Measurements from ENCODE around the gene IRAK4.
A peak's percentile ranks its signal among the peaks of the same experiment; 100 is the strongest.
"Not testable (repeated sequence)": the region's sequence is repeated elsewhere in the genome, so short reads cannot be mapped to it uniquely, and the experiment has no call there.

The IRAK4 gene

DNA sequence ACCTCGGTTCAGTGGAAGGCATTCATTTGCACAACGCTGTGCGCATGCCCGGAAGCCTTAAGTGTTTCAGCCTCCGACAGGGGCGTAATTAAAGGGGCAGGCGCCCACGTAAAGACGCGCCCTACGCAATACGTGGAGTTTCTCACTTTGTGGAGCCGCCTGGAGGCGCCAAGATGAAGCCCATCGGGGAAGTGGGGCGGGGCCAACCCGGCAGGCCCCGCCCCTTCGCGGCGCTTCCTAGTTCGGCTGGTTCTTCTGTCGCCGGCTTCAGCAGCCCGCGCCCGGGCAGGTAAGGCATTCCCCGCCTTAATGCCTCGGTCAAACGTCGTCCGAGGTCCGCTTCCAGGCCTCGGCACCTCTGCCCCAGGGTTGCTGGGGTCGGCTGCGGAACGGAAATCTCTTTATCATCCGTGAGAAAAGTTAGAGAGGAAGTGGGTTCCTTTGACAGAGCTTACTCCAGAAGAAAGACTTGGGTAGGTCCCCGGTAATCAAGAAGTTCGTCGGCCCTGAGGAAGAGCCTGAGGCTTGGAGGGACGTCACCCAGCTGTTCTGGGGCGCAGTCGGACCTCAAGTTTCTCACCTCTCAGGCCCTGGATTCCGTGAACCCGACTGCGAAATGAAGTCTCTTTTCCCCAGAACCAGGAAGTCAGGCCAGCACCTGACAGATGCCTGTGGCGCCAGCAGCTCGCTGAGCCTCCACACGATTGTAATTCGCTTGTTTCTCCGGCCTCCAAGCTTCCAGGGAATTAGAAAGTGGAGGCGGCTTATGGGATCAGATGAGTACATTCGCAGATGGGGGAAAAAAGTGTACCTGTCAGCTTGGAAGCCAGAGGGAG is at the start of gene IRAK4, which contains the start of gene PUS7L:
Gene IRAK4 (plus strand): TSS at position 224 of the 836 bp plus-strand sequence. CDS start 9,161 bp downstream, outside the sequence.
Gene PUS7L (minus strand): TSS at position 63 of the 836 bp plus-strand sequence. CDS start 3,545 bp downstream, outside the sequence.
- DNase-seq = peak; percentile 96

DNA sequence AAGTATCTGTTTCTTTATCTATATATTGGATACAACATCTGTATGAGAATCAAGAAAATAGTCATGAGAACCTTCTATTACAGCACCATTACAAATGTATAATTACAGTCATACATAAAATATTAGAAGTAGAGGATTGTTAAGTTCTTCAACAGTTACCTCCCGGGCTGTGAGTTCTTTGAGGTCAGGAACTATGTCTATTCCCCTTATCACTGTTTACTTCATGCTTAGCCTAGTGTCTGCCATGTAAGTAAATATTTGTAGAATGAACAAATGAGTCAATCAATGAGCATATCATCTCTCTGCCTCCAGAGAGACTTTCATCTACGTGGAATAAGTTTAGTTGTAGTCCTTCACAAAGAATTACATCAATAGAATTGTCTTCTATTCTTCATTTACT is 47.4 kb upstream of the IRAK4 start:
- DNase-seq = no peak

DNA sequence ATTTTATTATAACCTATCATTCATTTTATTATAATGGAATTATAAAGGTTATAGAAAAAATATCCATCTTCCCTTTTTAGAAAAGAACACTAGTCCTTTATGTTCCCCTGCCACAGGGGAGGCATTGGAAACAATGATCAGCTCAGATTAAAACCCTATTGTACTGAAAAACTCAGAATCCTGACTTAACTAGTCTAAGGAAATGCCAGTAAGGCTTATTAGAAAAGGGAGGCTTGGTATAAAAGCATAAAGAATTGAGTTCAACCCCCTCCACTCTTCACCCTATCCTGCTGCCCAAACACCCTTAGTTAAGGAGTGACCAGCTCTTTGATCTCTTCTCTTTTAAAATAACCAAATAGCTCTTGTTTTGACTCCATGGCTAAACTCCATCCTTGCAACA is 36.1 kb upstream of the IRAK4 start:
- no peak for DNase-seq

DNA sequence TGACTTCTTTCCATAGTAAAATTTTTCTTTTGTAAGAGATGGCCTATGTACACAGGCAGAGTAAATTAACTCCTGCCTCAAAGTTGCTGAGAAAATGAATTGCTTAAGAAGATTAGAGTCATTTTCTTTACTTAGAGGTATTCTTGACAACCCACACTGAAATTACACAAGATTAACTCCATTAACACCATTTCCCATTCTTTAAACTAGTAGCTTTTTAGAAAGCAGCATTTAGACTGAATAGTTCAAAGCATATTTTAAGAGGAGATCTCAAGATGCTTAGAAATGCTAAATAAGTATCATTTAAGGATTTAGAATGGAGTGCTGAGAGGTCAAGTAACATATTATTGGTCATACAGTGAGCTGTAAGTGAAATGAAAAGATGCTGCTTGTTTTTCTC is 35.6 kb upstream of the IRAK4 start:
- DNase-seq = no peak

DNA sequence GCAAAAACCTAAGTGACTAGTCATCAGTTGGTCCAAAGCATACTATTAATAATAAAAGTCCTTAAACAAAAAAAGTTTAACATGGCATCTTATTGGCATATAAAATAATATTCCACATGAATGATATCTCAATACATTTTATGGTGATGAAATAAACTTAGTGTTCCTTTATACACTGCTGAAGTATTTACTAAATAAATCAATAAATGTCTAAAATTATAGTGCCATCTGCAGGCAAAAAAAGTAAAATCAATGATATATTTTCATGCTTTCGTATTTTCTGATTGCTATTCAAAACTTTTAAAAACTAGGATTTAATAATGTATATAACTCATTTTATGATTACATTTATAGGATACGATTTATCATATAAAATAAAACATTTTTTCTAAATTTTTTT is 30.6 kb upstream of the IRAK4 start:
- no peak for DNase-seq

DNA sequence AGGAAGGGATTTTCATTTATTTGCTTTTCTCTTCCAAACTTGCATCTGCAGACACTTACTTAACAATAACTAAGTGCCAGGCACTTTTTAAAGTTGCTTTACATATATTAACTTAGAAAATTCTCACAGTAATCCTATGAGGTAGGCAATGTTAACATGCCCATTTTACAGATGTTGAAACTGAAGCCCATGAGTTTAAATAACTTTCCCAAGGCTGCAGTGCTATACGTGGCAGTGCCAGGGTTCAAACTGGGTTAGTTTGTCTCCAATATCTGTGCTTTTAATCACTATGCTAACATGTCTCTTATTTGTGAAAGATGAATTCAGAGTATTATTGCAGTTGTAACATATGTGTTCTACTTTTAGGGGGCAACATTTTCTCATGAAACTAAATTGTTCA is 30.1 kb upstream of the IRAK4 start:
- no peak for DNase-seq

DNA sequence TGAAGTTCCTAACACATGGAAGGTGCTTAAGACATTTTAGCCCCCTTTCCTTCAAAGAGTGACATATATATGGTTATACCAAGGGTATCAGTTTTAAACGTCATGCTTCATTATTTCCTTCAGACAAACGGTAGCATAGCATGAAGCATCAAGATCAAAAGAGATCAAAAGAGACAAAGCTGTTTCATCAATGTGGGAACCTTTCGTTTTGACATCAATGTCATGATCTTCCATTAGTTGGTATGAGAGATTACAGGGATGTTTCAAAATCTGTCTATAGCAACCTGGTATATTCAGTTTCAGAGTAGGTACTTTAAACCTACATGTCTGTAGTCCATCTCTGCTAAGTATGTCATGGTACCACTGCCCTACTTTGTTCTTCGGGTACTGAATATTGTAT is 28.5 kb upstream of the IRAK4 start:
- no peak for DNase-seq

DNA sequence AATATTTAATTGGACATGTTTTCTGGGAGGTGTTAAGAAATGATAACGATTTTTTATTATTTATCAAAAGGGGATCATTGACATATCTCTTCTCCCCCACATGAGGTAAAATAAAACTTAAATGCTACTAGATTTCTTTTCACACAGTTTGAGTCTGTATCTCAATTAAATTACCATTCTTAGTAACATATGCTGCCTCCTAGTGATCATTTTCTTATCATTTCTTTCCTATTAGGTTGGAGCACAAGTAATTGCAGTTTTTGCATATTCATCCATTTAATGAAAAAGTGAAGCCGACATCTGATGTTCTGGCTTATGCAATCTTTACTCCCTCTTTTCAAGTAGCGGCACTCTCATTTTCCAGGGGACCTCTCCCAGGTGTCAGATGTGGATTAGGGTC is 25.1 kb upstream of the IRAK4 start:
- DNase-seq = no peak

DNA sequence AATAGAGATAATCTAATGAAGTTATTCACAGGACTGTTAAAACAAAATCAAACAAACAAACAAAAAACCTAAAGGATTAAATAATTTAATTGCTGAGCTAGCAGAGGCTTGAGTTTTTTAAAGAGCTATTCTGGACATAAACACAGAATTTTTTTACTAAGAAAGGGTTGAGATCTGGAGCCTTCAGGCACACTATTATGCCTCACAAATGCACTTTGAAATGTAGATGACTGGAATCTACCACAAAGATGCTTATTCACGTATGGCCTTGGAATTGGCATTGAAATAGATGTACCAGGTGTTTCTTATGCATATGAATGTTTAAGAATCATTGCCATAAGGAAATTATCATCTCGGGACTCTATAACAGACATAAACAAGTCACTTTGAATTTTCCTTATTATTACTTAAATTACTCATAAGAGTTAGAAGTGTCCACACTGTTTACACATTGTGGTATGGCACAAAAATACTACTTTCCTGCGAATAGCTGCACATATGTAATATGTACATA is 21.8 kb upstream of the IRAK4 start:
- DNase-seq = no peak

DNA sequence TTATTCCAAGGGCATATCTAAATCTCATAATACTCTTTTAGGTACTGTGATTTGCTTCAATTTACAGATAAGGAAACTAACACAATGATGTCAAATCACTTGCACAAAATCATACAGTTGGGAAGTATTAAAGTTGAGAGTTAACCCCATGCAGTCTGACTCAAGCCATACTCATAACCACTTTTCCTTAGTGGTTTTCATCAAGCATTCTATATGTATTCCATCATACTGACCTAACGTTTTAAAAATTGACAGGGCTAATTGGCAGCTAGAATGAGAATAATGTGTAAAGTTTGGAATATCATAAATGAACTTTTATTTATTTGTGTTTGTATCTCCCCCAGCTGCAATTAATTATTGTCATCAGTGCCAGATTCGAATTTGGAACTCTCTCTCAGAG is 21.1 kb upstream of the IRAK4 start:
- no peak for DNase-seq

DNA sequence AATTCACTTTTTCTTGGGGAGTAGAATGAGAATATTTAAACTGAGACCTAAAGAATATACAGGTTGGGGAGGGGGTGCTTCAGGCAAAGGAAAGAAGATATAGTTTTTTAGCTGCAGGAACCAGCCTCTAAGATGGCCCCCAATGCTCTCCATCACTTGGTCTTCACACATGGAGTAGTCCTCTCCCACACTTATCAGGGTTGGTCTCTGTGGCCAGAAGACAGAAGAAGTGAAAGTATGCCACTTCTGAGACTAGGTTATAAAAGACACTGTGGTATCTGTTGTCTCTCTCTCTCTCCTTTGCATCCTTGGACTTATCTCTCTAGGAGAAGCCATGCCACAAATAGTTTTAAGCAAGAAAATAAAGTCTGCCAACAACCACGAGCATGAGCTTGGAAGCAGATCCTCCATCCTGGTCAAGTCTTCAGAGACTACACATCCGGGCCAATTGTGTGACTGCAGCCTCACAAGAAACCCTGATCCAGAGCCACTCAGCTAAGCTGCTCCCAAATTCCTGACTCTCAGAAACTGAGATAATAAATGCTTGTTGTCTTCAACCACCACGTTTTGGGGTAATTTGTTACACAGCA is 18.1 kb upstream of the IRAK4 start:
- DNase-seq = no peak

DNA sequence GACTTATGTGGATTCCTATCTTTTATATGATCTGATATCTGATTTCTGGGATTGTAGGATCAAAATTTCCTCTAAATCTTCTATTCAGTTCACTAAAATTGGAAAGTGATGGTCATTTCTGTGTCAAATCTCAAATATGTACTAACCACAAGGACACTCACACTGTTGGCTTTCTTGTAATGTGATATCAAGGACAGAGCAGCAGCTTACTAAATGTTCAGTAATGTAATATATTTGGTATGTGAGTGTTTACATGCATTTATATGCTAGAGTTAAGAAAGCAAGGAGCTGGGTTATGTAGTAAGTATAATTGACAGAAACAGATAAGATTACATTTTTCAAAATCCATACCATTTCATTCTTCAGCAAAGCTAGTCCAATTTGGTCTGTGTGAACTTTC is 16.6 kb upstream of the IRAK4 start:
- no peak for DNase-seq

DNA sequence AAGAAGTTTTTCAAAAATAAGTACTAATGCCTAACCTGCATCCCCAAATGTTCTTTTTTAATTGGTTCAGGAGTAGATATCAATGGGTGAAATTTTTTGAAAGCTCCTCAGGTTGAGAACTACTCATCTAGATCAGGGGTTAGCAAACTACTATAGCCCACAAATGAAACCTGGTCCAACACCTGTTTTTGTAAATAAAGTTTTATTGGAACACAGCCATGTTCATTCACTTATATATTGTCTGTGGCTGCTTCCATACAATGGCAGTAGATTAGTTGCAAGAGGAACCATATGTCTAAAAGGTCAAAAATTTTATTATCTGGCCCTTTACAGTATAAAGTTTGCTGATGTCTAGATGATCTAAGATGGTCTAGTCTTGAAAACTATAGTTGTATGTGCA is 13.9 kb upstream of the IRAK4 start:
- DNase-seq = no peak

DNA sequence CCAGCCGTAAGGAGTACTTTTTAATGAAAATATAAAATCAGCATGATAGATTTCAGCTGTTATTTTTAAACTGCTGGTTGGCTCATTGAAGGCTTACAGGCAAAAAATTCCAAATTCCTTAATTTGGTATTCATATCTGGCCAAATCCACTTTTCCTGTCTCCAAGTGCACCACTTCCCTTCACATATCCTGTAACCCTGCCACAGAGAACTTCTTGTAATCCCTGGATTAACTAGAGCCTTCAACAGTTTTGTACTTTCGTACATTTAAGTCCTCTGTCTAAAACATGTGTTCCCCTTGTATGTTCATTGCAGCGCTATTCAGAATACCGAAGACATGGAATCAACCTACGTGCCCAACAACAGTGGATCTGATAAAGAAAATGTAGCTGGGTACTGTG is 9.7 kb upstream of the IRAK4 start:
- no peak for DNase-seq

DNA sequence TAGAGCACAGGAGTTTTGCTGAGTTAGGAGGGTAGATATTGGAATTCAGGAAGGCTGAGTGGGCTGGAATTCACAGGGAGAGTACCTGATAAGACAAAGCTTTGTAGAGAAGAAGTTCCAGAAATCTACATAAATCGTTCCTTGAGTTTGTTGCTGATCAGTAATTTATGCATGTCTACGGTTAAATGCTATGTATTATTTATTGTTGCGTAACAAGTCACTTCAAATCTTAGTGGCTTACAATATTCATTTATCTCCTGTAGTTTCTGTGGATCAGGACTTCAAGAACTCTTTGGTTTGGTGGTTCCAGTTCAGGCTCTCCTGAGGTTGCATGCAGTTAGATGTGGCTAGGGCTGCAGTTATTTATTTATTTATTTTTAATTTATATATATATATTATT is 7.9 kb upstream of the IRAK4 start:
- DNase-seq = no peak

DNA sequence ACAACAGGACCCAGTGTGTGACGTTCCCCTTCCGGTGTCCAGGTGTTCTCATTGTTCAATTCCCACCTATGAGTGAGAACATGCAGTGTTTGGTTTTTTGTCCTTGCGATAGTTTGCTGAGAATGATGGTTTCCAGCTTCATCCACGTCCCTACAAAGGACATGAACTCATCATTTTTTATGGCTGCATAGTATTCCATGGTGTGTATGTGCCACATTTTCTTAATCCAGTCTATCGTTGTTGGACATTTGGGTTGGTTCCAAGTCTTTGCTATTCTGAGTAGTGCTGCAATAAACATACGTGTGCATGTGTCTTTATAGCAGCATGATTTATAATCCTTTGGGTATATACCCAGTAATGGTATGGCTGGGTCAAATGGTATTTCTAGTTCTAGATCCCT is 7.4 kb upstream of the IRAK4 start:
- DNase-seq = not testable (repeated sequence)

DNA sequence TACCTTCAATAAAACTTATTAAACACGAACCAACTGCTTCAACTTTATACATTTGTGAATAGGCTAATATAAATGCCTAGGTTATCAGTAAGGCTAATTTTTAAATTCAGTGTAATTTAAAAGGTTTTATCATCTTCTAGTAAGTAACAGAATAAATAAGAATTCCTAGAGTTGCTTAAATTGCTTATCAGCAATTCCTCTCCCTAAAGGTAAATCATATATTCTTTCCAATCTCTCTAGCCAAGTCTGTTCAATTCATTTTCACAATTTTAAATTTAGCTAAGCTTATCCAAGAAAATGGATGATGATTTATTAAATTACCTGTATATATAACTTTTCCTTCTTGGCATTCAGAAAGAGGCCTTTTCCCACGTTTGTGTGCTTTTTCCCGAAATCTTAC is 4.7 kb upstream of the IRAK4 start:
- DNase-seq = no peak

DNA sequence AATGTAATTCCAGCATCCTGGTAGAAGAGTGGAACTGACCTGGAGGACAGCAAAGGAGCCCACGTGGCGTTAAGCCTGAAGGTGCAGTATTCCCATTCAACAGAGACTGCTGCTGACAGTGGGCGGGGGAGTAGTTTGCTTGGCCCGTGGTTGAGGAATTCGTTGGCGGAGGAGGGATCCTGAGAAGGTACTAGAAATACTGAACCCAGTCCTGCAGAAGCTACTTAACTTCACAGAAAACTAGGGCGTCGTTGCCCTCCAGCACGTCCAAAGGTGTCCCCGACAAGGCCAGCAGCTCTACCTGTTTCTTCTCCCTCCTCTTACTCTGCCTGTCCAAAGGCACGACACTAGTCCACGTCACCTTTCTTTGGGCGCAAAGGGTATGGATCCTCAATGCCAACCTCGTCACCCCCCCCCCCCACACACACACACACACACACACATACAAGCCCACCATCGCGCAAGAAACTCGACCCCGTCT is 464 bp upstream of the IRAK4 start:
- no peak for DNase-seq

DNA sequence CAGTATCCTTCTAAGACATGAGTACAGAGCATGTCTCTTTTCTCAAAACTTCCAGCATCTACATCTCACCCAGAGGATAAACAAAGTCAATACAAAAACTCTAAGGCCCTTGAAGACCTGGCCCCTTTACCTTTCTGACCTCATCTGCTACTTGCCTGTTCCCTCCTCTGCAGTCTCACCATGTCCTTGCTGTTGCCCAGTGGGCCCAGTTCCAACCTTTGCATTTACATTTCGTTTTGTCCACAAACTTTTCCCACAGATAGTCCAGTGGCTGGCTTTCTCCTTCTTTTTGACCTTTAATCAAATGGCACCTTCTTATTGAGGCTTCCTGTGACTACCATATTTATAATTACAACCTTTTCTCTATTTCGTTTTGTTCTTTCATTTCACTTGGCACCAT is 1.6 kb downstream of the IRAK4 start:
- DNase-seq = no peak

DNA sequence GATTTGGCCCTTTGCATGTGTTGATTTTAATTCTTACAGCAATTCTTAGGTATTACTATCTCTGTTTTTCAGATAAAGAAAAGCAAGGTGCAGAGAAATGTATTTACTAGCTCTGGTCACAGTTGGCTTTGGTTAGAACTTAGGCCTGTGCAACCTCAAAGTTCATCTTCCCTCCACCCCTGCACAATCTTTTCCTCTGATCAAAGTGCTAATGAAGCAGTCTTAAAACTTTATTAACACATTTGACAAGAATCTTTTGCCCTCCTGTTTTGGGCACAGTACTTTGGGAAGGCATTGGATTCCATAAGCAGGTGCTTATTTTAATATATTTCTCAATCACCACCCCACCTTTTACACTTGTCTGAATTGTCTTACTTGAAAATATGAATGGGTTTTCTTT is 2.7 kb downstream of the IRAK4 start:
- DNase-seq = no peak

DNA sequence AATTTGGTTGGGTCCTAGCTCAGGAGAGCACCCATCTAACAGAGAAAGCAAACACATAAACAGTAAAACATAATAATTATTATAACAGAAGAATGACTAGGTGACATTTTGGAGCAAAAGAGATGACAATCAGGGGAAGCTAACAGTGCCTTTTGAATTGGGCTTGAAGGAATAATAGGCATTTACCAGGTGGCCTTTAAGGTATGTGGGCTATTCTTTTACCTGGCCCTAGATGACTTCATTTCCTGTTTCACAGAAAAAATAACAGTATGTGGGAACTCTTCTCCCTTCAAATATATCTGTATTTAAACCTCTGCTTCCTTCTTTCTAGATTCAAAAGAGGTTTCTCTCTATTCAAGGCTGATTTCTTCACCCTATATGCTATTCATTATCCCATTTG is 3.8 kb downstream of the IRAK4 start:
- no peak for DNase-seq

DNA sequence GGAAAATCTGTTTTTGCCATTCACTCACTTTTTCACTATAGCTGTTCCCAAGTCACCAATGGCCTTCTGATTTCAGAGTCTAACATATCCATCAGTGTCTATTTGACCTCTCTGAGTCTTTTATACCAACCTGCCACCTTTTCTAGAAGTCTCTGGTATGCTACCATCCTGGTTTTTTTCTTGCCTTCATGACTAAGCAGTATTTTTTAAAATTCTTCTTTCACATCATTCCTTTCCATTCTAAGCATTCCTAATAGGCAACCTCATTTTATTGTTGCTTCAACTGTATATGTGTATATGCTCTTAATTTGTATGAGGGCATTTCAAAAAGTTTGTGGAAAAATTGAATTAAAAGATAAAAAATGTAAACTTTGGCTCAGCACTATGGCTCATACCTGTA is 5.0 kb downstream of the IRAK4 start:
- no peak for DNase-seq

DNA sequence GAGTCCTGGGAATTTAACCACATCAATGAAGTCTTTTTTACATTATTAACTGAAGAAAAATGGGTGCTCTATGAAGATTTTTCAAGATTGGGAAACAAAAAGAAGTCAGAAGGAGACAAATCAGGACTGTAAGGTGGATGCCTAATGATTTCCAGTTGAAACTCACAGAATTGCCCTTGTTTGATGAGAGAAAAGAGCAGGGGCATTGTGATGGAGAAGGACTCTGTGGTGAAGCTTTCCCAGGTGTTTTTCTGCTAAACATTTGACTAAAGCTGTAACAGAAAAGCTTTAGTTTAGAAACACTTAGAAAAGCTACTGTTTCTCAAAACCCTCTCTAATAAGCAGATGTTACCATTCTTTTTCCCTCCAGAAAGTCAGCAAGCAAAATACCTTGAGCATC is 5.8 kb downstream of the IRAK4 start:
- no peak for DNase-seq

DNA sequence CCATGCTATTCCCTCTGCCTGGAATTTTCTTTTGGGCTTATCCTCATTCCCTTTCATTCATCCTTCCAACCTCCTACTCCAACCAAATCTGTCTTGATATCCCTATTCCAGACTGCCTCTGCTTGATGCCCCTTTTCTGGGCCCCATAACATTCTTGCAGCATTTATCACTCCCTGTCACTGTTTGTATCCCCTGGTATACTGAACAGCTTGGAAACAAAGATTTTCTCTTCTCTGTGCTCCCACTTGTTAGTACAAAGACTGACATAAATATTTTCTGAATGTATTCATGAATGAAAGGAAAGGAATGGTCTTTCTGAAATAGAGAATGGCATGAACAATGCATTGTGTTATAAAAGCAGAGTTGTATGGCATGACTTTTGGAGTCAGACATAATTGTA is 7.5 kb downstream of the IRAK4 start:
- no peak for DNase-seq
